IMR-90 (cell line): ENCODE results near the gene COPS2.

Source experiments
- CEBPB ChIP-seq: IDR thresholded peaks from 2 replicates; pipeline ENCODE4 v1.6.1; 2012; ENCODE audit warnings: low read depth, low read length, improper control_type of control experiment
- FOS ChIP-seq: fragments of 150-350 bp; IDR thresholded peaks from 2 replicates; pipeline ENCODE4 v1.6.1; 2016; ENCODE audit warnings: low read depth, low read length
- MAFK ChIP-seq: IDR thresholded peaks from 2 replicates; pipeline ENCODE4 v1.6.1; 2012; ENCODE audit warnings: low read depth, low read length, improper control_type of control experiment
- MXI1 ChIP-seq: IDR thresholded peaks from 2 replicates; pipeline ENCODE4 v1.6.1; 2012; ENCODE audit warnings: low read depth, mild to moderate bottlenecking, low read length, moderate library complexity, borderline replicate concordance
- NFE2L2 ChIP-seq: fragments of 150-350 bp; IDR thresholded peaks from 2 replicates; pipeline ENCODE4 v1.6.1; 2016; ENCODE audit warnings: low read depth, mild to moderate bottlenecking, low read length
- POLR2A ChIP-seq: IDR thresholded peaks from 2 replicates; pipeline ENCODE4 v1.6.1; 2012; ENCODE audit warnings: mild to moderate bottlenecking, low read depth, low read length
- RAD21 ChIP-seq: IDR thresholded peaks from 2 replicates; pipeline ENCODE4 v1.6.1; 2012; ENCODE audit warnings: low read length, improper control_type of control experiment
- RFX5 ChIP-seq: IDR thresholded peaks from 2 replicates; pipeline ENCODE4 v1.8.0; 2012; ENCODE audit warnings: low read depth, mild to moderate bottlenecking, low read length, moderate library complexity
- SMC3 ChIP-seq: fragments of 150-350 bp; IDR thresholded peaks from 2 replicates; pipeline ENCODE4 v1.6.1; 2016; ENCODE audit warnings: low read depth, mild to moderate bottlenecking, antibody characterized with exemption, low read length, moderate library complexity
- TF ChIP-seq, protein P1 (sequence below): conservative IDR thresholded peaks from 2 replicates; pipeline ENCODE4 v1.5.1; 2012; ENCODE audit warnings: mild to moderate bottlenecking, low read depth, low read length, improper control_type of control experiment
- TF ChIP-seq, protein P2 (sequence below): fragments of 150-350 bp; IDR thresholded peaks from 2 replicates; pipeline ENCODE4 v1.6.1; 2017; ENCODE audit warnings: mild to moderate bottlenecking, antibody characterized with exemption, low read length, low read depth
- TF ChIP-seq, protein P3 (sequence below): fragments of 150-350 bp; IDR thresholded peaks from 2 replicates; pipeline ENCODE4 v1.6.1; 2016; ENCODE audit warnings: low read depth, mild to moderate bottlenecking, low read length, moderate library complexity, borderline replicate concordance

DNA sequence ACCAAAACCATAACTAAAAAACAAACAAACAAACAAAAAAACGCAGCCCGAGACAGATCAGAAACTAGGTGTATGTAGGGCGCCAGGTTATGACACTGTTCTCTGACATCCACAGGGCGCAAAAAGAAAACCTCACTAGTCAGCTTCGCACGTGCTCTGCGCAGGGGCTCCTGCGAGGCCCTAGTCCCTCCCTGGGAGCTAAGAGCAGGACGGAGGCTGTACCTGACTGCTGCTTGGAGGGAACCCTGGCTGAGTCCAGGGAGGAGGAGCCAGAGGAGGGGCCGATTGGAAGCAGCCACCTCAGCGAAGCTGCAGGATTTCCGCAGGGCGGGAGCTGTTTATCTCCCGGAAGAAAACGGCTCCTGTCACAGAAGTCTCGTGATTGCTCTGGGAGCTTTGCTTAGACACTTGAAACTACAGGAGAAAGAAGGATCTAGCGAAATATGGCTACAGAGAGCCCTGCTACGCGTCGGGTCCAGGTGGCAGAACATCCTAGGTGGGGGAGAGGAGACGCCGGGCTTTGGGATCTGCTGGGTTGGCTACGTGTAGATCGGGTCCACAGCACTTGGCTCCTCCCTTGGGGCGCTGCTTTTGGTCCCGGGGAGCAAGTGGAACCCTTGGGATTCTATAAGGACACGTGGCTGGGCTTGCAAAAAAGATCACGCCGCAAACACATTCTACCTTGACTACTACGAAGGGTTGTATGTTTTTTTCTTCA, 14.6 kb upstream of the COPS2 start, which contains the start of gene GALK2:
- TF ChIP-seq, protein P1, sequence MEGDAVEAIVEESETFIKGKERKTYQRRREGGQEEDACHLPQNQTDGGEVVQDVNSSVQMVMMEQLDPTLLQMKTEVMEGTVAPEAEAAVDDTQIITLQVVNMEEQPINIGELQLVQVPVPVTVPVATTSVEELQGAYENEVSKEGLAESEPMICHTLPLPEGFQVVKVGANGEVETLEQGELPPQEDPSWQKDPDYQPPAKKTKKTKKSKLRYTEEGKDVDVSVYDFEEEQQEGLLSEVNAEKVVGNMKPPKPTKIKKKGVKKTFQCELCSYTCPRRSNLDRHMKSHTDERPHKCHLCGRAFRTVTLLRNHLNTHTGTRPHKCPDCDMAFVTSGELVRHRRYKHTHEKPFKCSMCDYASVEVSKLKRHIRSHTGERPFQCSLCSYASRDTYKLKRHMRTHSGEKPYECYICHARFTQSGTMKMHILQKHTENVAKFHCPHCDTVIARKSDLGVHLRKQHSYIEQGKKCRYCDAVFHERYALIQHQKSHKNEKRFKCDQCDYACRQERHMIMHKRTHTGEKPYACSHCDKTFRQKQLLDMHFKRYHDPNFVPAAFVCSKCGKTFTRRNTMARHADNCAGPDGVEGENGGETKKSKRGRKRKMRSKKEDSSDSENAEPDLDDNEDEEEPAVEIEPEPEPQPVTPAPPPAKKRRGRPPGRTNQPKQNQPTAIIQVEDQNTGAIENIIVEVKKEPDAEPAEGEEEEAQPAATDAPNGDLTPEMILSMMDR, result no peak
- TF ChIP-seq MXI1, result peak; percentile 58; the same call in 1 of the 2 replicates
- peak; percentile 24; the same call in 1 of the 2 replicates for TF ChIP-seq MAFK
- TF ChIP-seq POLR2A, result peak; percentile 50
- TF ChIP-seq, protein P2, sequence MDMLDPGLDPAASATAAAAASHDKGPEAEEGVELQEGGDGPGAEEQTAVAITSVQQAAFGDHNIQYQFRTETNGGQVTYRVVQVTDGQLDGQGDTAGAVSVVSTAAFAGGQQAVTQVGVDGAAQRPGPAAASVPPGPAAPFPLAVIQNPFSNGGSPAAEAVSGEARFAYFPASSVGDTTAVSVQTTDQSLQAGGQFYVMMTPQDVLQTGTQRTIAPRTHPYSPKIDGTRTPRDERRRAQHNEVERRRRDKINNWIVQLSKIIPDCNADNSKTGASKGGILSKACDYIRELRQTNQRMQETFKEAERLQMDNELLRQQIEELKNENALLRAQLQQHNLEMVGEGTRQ, result peak; percentile 18; the same call in 1 of the 2 replicates
- TF ChIP-seq RAD21, result no peak
- no peak for TF ChIP-seq CEBPB
- no peak for TF ChIP-seq FOS
- TF ChIP-seq RFX5, result no peak
- TF ChIP-seq NFE2L2, result no peak
- TF ChIP-seq SMC3, result no peak
- TF ChIP-seq, protein P3, sequence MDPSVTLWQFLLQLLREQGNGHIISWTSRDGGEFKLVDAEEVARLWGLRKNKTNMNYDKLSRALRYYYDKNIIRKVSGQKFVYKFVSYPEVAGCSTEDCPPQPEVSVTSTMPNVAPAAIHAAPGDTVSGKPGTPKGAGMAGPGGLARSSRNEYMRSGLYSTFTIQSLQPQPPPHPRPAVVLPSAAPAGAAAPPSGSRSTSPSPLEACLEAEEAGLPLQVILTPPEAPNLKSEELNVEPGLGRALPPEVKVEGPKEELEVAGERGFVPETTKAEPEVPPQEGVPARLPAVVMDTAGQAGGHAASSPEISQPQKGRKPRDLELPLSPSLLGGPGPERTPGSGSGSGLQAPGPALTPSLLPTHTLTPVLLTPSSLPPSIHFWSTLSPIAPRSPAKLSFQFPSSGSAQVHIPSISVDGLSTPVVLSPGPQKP, result no peak
